Aorta (tissue), 5 donors: Measurements from ENCODE around the gene LRRC27. TPM values are rescaled to one million over a fixed set of nuclear protein-coding genes. Genes with fewer than 3 reads are reported as not detected.

Source experiments
- ATAC-seq: fragments of 200-7000 bp; cut with Tn5 transposase; one replicate; pipeline ENCODE4 v1.9.1; 2022; ENCODE audit warnings: moderate library complexity; ENCODE audit not compliant: low FRiP score
- DNase-seq, 2 donors: peaks; one replicate each; pipeline ENCODE4 v3.0.0-alpha.2; 2020
- H3K27ac ChIP-seq, 2 donors: one replicate each; pipeline ENCODE4 v1.5.1; 2013; ENCODE audit warnings: low read length in 2 of 2, mild to moderate bottlenecking in 2 of 2, moderate library complexity in 2 of 2, control low read depth in 1 of 2, inconsistent platforms in 1 of 2, low read depth in 1 of 2
- H3K27me3 ChIP-seq, 2 donors: one replicate each; pipeline ENCODE4 v1.6.1; 2013; ENCODE audit warnings: control low read depth in 1 of 2, low read length in 1 of 2, mild to moderate bottlenecking in 1 of 2, moderate library complexity in 1 of 2; ENCODE audit not compliant: insufficient read depth in 2 of 2, control insufficient read depth in 1 of 2
- H3K36me3 ChIP-seq, 2 donors: one replicate each; pipeline ENCODE4 v1.6.1; 2013; ENCODE audit warnings: control low read depth in 1 of 2, low read length in 1 of 2, mild to moderate bottlenecking in 1 of 2; ENCODE audit not compliant: insufficient read depth in 2 of 2, control insufficient read depth in 1 of 2
- H3K4me1 ChIP-seq, 2 donors: one replicate each; pipeline ENCODE4 v1.6.1; 2013; ENCODE audit warnings: low read length in 2 of 2, control low read depth in 1 of 2, mild to moderate bottlenecking in 1 of 2, moderate library complexity in 1 of 2; ENCODE audit not compliant: insufficient read depth in 2 of 2, control insufficient read depth in 1 of 2
- H3K4me3 ChIP-seq, 2 donors: one replicate each; pipeline ENCODE4 v1.5.1; 2013; ENCODE audit warnings: low read length in 2 of 2, control low read depth in 1 of 2, mild to moderate bottlenecking in 1 of 2
- H3K9me3 ChIP-seq: one replicate; pipeline ENCODE4 v1.6.1; 2013; ENCODE audit warnings: mild to moderate bottlenecking, low read length; ENCODE audit not compliant: control insufficient read depth
- WGBS, 2 donors: extraction: QIAGEN DNeasy Blood & Tissue Kit; methylation state at CpG; one replicate each; pipeline ENCODE4 v1.1.7; 2013; 5-methylcytosine and 5-hydroxymethylcytosine counted together
- intact Hi-C, 2 donors: fragments of 100-400 bp; cut with DNase I; formaldehyde crosslinking; loops; one replicate each; pipeline versions ENCODE4 v1.14.2 to v1.15.0; 2022
- polyA plus RNA-seq, 2 donors: library from polyadenylated mRNA; stranded (reverse); fragments of 200-250 nt; gene quantifications; one replicate each; pipeline ENCODE4 v1.2.3, GENCODE V29; 2013
- total RNA-seq, 2 donors: library from RNA; stranded (reverse); fragmentation: NEBNext Ultra II Directional; extraction: Animal tissue kit (Norgen Biotek cat#: 25700); gene quantifications; one replicate each; pipeline ENCODE4 v1.2.1, GENCODE V29; 2021
- donor health status: healthy with polysubstance abuse.
- donor health status: Bipolar disorder and iron deficiency.
- donor health status: DM: no; HTN: no; CAD: no.
- donor health status: DM: no; HTN: no; CAD: no.
- donor health status: DM: yes; HTN: yes; CAD: no.

The LRRC27 gene
- total and polyA plus RNA-seq, 4 donors, result 3.1 to 11.7 (median 6.8) TPM

GRCh38 chr10:132427006-132427771, 95.2 kb downstream of the LRRC27 start:
- intact Hi-C loops, result no loop called here
- WGBS, 2 donors, result 89 to 94% methylated on average over 10 of the region's 10 CpGs
- ATAC-seq, result no peak

GRCh38 chr10:132427939-132428367, 96.0 kb downstream of the LRRC27 start:
- no peak for DNase-seq
- intact Hi-C loops, result no loop called here
- 97 to 100% methylated on average over 2 of the region's 2 CpGs for WGBS, 2 donors
- Histone ChIP-seq H3K36me3 (no peaks in the 10 kb centered on the region), H3K4me1 (no peaks in the 10 kb centered on the region), H3K9me3 (no peaks in the 10 kb centered on the region), H3K27me3 (no peaks in the 10 kb centered on the region), H3K27ac (no peak overlapping the region), H3K4me3 (no peak overlapping the region)
- ATAC-seq, result no peak

More at GRCh38 chr10:132427006-132427771, 95.2 kb downstream of the LRRC27 start:
- no peak for DNase-seq
- no peak overlapping the region for H3K27ac ChIP-seq
- H3K4me3 ChIP-seq, result no peak overlapping the region
- no peaks in the 10 kb centered on the region for H3K36me3 ChIP-seq
- H3K4me1 ChIP-seq, result no peaks in the 10 kb centered on the region
- H3K9me3 ChIP-seq, result no peaks in the 10 kb centered on the region
- H3K27me3 ChIP-seq, result no peaks in the 10 kb centered on the region

- H3K4me1 ChIP-seq, result no peaks in the 10 kb centered on the region
- DNase-seq (no peak), ATAC-seq (no peak)
- no peaks in the 10 kb centered on the region for H3K36me3 ChIP-seq
- H3K9me3 ChIP-seq, result no peaks in the 10 kb centered on the region
- no peak overlapping the region for H3K27ac ChIP-seq
- WGBS, 2 donors, result 94 to 96% methylated on average over 11 of the region's 11 CpGs
- H3K27me3 ChIP-seq, result no peaks in the 10 kb centered on the region
- H3K4me3 ChIP-seq, result no peak overlapping the region
- intact Hi-C loops, result no loop called here
Observed at GRCh38 chr10:132428486-132428995, 96.5 kb downstream of the LRRC27 start.

Other genes with a start within 250 kb of the LRRC27 start
- gene DPYSL4, start 145.2 kb upstream of the LRRC27 start, total RNA-seq, result 1 to 10 TPM in 1 of 2 donors, under 1 TPM in 1; 0.84 to 1.4 TPM
- gene DPYSL4, start 145.2 kb upstream of the LRRC27 start, polyA plus RNA-seq, result under 1 TPM in 1 of 2 donors, not detected in 1; 0.95 TPM
- 10 to 100 TPM in 1 of 2 donors, 1 to 10 TPM in 1; 7.1 to 12.2 TPM for gene STK32C, start 24.2 kb upstream of the LRRC27 start, total RNA-seq
- gene STK32C, start 24.2 kb upstream of the LRRC27 start, polyA plus RNA-seq, result 10 to 100 TPM in 1 of 2 donors, 1 to 10 TPM in 1; 4.9 to 12.4 TPM
- 1 to 10 TPM; 6.8 to 8.7 TPM for gene PWWP2B, start 65.0 kb downstream of the LRRC27 start, total RNA-seq
- 1 to 10 TPM; 2.0 to 3.6 TPM for gene PWWP2B, start 65.0 kb downstream of the LRRC27 start, polyA plus RNA-seq
- gene INPP5A, start 205.6 kb downstream of the LRRC27 start, total RNA-seq, result 100 to 1,000 TPM in 1 of 2 donors, 10 to 100 TPM in 1; 66.4 to 112 TPM
- gene INPP5A, start 205.6 kb downstream of the LRRC27 start, polyA plus RNA-seq, result 10 to 100 TPM; 37.7 to 43.4 TPM